Medulla oblongata (tissue), 1 donor: Measurements from ENCODE around the gene PCTP.

Experiments
- DNase-seq: peaks from one replicate; pipeline ENCODE4 v3.0.0-alpha.2; 2015; ENCODE audit errors: extremely low spot score

The PCTP gene

DNA sequence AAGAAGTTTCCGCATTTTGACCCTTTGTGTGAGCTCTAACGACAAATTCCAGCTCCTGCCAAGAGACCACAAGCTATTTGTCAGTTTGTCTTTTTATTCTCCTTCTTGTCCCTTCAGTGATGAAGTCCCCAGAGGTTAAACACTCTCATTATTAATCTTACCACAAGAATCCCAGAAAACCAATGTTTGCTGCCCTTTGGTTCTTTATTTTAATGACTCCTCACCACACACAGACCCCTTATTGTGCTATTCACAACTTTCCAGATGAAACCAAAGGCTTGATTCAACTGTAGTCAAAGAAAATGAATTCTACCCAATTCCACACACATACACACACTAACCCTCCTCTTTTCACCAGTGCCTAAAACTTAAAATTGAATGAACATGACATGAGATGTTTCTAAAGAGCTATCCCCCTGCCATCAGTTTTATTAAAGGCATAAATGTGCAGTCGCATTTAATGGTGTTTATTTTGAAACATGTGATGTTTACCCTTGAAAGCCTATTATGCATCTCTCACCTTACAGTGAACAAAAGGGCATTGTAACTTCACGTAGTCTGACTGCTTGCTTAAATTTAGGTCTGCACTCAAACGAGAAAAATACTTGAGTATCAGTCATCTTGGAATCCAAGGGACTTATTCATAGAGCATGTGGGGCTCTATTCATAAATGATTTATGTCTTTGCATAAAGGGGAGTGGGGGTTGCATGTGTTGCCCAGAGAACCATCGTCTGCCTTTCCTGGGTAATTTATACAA lies 44.1 kb downstream of the PCTP start:
- DNase-seq, result no peak

DNA sequence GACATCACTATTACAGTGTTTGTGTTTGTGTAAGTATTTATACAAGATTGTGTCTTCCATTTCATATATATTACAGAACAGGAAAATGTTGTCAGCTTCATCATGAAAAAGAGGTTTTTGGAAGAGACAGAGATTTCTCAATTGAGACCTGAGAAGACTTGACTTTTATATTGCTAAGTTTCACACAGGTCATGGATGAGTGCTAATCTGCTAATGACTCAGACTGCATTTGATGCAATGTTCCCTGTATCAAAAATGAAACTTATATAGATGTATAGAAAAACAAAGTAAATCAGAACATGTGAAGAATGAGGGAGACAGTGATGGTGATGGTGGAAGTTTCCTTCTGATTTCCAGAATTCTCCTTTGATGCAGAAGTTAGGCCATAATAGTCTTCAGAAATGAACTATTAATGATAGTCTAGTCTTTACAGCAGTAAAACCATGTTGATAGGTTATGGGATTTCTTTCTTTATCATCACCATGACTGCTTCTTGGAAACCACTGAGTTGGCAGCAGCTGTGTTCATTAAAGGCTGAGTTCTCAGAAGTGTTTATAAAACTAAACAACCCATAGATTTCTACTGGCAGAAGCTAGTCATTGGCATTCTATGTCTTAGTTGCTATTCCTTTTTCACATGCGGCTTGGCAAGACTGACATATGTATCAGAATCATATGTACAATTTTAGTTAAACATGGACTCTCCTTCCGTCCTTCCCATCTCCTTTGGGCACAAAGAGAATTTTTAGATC lies 56.1 kb downstream of the PCTP start:
- no peak for DNase-seq

DNA sequence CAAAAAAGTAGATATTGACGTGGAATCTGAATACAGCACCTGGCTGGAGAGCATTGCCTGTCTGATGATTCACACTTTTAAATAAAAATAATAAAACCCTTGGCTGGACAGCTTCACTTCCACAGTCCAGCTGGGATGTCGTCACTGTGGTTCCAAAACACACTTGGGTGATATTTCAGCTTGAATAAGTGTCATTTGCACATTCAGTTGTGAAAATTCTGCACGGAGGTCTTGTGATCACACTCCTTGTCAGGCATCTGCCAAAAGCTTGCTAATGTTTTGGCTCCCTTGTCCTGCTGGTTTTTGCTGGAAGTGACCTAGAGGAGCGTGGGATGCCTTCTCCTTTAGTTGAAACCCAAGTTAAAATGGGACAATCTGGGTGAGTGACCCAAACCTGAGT lies 60.7 kb downstream of the PCTP start:
- no peak for DNase-seq

DNA sequence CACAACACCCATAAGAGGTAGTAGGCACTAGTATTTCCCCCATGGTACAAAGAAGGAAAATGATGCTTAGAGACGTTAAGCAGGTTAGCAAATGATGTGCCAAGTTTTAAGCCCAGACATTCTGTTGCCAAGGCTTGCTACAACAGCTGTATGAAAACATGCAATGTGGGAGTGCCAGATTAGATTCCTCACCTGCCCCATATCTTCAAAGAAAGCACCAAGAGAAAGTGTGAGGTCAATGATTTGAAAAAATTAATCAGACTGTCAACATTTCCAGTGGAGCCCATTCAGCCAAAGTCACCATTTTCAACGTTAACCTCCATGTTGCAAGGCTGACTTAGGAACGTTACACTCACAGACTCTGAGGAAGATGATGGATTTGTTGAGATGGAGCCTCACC lies 61.5 kb downstream of the PCTP start:
- DNase-seq, result no peak

DNA sequence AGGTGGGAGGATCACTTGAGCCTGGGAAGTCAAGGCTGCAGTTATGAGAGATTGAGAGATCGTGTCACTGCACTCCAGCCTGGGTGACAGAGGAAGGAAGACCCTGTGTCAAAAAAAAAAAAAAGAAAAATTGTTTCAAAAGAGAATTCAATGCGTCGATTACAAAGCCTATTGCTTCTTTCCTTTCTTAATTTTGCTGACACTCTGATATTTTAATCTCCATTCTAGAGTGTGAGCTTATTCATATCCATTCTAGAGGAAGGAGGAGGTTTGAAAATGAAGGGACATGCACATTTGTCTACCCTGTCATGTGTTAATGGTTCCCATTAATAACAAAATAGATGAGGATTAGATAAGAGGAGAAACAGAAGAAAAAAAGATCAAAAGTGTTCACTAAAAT lies 63.1 kb downstream of the PCTP start:
- DNase-seq, result no peak

DNA sequence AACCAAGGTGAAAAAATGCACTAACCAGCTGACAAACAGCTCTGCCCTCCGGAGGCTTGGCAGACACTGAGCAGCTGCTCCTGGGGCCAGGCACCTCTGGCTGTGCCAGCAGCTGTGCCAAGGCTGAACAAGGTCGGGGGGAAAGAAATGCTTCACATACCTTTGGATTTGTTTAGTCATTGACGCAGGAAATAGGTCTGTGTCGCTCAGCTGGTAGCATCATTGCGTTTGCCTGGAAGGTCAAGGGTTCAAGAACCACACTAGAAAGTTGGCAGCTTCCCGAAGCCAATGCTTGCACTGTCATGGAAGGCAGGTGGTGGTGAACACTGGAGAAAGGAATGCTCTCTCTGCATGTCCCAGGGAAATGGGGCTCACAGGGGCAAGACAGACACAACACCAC lies 63.5 kb downstream of the PCTP start:
- no peak for DNase-seq

DNA sequence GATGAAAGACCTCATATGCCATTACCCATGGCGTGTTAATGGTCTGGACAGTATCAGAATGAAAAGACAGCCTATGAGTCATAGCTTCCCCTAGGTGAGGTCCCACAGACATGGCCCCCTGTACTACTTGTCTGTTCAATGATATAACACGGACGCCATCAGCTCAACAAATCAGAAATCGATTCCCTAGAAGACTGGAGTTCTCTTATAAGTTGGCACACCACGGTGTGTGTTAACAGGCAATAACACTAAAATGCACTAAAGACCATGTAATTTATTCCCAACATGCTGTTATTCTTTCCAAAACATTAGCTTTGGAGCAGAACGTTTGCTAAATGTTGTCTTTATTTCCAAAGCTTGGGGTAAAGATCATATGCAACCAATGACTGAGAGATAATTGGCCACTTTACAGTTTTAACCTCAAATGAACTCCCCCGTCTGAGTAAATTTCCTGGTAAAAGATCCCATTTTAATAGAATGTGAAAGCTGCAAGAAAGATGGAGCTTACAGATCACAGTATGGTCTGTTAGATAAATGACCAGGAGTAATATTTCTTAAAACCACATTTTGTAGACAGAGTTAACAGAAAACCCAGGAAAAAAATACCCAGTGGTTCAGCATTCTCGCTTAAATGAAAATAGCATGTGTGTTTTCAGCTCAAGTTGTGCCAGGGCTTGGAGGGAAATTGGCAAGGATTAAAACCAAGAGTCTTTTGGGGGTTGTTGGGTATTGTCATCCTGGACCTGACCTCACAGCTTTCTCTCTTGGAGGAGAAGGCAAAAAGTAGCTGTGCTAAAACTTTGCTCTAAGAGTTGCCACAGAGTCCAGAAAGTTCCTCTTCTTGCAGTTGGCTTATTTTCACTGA lies 65.9 kb downstream of the PCTP start:
- DNase-seq, result no peak

DNA sequence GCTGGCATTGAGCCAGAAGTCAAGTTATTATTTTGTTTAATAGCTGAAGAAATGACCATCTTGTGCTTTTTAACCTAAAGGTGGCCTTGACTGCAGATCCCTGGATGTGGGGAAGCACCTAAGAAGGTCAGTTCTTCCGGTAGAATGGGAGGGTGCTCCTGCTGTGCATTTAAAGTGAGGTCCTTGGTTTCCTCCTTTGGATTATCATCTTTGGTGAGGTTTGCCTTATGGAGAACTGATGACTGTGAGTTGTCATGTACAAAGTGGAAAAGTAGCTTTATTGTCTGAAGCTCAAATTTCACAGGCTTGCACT lies 66.5 kb downstream of the PCTP start:
- DNase-seq, result no peak

DNA sequence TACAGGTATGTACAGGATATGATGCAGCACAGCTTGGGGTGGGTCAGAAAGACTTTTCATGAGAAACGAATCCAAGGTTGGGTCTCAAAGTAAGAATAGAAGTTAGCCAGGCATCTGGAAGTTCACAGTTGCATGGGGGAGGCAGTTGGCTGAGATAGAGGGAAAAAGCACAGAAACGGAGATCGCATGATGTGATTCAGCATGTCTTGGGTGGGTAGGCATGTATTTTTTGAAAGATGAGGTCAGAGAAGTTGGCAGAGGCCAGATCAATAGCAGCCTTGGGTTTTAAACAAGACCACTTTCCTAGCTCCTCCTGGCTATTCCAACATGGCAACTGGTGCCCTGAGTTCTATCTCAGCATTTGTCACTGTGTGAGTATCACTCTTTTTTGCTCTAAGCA lies 67.2 kb downstream of the PCTP start:
- DNase-seq, result no peak

DNA sequence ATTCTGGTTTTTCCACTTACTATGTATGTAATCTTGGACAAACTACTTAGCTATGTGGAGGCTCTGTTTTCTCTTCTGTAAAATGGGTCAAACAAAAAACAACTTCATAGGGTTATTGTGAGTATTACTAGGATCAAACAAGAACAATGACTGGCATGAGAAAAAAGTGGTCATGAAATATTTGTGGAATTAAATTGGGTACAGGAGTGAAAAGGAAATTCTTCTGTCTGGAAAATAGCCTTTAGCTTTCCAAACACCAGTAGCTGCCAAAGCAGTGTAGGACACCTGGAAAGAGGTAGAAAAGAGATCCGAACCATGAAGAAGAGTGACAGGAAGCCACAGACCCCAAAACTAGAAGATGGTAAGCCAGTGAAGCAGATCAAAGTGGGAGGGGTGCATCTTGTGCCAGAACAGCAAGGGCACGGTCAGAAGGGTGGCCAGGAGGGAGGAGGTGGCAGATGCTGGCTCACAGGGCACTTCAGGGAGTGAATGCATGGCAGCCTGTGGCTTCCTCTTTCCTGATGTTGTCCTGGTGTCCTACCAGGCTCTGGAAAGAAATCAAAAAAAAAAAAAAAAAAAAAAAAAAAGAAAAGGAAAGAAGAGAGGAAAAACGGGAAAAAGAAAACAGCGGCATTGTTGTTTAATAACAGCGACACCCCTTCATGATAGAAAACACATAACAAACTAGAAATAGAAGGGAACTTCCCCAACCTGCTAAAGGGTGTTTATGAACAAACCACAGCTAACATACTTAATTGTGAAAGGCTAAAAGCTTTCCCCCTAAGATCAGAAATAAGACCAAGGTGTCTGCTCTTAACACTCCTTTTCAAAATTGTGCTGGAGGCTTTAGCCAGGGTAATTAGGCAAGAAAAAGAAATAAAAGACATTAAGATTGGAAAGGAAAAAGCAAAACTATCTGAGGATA lies 67.9 kb downstream of the PCTP start:
- no peak for DNase-seq

DNA sequence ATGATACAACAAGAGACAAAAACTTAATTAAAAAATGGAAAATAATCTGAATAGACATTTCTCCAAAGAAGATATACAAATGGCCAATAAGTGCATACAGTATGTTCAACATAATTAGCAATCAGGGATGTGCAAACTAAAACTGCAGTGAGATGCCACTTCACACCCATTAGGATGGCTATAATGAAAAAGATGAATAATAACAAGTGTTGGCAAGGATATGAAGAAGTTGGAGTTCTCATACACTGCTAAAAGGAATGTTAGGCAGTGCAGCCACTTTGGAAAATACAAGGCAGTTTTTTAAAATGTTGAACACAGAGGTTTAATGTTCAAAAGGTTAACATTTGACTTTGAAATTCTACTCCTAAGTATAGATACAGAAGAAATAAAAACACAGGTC lies 69.8 kb downstream of the PCTP start:
- no peak for DNase-seq

DNA sequence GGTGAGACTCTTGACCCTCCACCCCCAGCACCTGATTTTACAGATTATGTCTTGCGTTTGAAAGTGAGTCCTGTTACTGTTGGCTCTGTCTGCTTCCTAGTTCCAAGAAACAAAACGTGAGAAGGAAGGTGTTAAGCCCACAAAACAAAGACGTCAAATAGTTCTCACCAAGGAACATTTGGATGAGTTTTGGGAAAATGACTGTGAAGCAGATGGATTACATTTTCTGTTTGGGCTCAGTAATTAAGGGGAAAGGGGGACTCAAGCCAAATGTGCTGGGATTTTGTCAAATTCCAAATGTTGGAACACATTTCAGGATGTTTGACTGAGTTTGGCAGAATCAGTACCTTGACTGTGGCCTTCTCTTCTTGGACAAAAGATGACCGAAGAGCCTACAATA lies 71.2 kb downstream of the PCTP start:
- no peak for DNase-seq

DNA sequence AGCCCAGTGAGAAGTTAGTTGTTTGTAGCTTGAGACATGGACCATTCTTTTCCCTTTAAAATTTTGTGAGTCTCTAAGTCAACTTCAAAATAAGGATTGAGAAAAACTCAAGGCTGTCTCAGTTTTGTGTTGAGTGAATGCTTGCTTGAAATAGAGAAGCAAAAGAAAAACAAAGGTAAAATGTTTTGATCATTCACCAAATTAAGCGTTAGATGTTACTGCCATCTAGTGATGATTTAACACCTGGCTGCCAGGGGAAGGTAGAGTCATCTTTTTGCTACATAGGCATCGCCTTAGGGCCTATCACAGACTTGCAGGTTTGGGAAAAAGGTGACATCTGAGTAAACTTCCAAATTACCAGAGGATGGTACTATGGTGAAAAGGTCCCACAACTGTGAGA lies 74.4 kb downstream of the PCTP start:
- no peak for DNase-seq
